HG03159 (cell line): ENCODE data around the gene SLC25A23.
A peak's percentile ranks its signal among the peaks of the same experiment; 100 is the strongest.

Experiments
- ATAC-seq: cut with Tn5 transposase; IDR thresholded peaks from one replicate; pipeline ENCODE4 v1.9.1; 2021; ENCODE audit warnings: mild to moderate bottlenecking, moderate library complexity; ENCODE audit not compliant: unreplicated experiment

The SLC25A23 gene

DNA sequence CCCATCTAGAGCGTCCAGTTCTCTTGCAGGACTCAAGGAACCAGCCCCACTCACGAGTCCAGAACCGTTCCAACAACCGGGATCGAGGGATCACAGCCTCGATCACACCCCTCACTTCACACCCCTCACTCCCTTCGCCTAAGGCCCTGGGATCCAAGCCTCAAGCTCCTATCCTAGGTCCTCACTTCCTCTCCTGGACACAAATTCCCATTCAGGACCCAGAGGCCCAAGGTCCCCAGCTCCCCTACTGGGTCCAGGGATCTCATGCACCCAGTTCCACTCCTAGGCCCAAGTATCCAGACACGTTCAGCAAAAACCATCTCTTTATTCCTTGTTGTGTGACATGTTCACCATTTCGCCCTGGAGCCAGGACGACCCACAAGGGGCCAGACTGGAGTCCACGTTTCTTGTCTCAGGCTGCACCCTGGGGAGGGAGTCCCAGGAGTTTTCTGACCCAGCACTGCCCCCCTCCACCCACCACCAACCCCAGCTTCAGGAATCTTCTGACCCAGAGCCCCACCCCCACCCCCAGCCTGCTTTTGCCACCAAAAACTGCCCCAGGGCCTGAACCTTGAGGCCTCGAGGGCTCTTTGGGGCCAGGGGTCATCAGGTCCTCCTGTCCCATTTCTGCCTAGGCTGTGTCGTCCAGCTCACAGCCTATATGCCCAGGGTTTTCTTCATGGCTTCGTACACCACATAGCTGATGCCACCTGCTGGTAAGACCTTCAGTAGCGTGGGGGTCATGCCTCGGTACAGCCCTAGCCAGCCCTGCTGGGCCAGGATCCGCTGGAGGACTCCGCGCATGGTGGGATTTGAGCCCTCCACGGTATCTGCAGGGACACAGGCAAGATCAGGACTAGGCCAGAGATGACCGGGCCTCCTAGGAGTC lies 33.6 kb downstream of the SLC25A23 start:
- ATAC-seq = no peak

DNA sequence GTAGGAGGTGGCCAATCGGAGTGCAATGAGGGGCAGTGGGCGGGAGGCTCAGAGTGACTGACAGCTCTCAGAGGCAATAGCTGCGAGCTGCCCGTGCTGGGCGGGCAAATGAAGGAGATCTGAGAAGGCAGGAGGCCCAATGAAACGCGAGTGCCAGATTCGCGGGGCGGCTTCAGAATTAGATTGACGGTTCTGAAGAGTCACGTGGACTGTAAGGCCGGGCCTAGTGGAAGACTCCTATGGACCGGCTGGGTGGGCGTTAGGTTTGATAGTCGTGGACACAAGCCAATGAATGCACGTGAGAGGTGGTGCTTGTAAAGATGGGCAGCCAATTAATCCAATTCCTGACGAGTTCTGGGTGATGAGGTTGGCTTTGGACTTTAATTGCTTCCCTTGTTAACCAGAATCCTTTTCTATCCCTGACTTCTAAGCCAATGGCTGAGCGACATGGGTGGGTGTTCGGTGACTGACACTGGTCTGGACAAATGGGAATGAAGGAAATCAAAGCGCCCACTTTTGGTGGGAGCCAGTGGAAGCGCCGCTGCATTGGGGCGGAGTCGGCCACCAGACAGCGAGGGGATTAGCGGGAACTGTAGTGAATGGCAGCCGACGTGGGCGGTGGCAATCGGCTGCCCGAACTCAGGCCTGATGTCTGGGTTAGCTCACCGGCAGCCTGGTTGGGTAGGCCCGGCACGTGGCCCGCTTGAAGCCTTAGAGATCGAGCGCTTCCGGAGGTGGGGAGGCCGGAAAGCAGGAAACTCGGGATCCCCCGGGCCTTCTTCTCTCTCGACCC lies 34.5 kb downstream of the SLC25A23 start:
- peak; percentile 89 for ATAC-seq

DNA sequence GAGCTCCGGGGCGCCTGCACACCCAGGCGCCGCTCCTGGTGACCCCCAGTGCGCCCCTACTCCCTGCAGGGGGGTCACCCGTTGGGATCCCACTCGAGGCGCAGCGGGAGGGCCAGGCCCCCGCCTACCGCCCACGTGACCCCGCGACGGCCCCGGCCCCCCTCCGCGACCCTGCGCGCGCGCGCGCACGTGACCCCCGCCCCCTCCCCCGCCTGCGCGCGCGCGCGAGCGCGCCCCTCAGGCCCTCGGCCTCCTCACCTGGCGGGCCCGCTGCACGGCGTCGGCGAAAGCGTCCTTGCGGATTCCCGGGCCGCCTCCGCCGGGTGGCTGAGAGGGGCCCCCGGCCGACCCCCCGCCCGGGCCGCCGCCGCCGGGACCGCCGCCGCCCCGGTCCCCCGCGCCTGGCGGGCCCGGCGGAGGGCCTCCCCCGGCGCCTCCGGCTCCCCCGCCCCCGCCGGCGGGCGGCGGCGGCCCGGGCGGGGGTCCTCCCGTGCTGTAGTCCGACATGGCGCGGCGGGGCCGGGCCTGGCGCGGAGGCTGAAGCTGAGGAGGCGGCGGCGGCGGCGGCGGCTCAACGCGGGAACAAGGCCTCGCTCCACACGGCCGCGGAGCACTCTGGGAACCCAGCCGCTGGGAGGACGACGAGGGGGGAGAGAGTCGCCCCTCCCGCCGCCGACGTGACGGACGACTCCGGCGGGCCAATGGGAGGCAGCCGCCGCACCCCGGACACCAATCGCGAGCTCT lies 35.2 kb downstream of the SLC25A23 start, which contains the start of gene KHSRP:
Gene KHSRP, minus strand, starts transcription at position 617 of the 744 bp plus-strand sequence. Its CDS starts 110 bp downstream, at position 507.
- ATAC-seq = no peak

DNA sequence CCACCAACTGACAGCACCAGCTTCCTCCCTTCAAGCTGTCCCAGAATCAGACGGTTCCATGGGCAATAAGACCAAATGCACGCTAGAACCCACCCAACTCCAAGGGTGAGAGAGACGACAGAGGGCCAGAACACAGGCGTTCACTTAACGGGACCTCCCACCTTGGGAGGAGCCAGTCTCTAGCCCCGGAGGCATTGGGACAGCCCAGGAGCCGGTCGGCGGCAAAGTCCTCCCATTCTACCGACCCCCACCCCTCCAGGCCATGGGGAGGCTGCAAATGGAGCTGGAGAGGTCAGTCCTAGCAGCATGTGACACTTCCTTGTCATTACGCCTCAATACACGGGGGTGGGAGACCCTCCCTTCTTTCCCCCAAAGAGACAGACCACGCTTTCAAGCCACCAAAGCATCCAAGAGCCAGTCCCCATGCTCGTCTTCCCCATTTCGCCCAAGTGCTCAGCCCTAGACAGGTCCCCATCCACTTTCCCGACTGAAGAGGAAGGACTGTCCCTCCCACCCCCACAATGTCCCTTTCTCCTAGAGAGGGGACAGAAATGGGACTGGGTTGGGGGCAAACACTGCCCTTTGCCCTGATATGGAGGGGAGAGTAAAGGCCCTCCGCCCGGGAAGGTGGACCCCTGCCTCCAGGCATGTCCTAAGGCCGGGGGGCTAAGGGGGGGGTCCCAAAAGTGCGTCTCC lies 35.9 kb downstream of the SLC25A23 start:
- ATAC-seq = no peak

DNA sequence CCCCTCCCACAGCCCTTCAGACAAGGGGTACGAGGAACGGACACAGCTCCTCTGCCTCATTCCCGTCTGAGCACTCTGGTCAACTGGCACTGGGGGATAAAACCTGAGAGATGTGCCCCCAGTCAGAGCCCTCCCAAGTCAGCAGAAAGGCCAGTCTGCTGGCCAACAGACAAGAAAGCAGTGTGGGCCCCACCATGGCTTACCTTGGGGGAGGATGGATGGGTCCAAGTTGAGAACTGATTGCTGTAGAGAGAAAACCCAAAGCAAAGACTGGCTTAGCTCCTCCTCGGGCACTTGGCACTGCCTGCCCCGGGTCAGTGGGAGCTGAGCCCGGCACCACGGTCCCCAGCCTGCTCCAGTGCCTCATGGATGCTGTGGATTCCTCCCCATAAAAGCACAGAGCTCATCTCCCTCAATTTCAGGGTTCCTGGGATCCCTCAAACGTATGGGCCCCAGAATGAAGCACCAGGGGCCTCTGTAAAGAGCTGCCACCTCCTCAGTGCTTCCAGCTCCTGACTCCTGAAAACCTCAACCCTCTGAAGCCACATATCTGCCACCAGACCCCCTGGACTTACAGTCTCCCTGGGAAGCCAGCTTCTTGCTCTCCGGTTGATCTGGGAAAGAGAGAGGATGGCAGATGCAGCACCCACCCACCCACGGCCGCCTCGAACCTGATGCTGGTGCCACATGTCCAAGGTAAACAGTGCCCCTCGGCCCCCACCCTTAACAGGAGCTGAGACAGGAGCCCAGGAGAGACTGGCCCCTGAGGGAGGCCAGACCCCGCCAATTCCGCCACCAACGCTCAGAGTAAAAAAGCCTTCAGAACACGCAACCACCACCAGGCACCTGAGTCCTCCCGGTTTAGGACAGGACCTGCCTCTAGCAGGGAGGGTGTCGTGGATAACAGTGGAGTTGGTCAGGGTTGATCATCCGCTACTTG lies 38.2 kb downstream of the SLC25A23 start:
- ATAC-seq = no peak

DNA sequence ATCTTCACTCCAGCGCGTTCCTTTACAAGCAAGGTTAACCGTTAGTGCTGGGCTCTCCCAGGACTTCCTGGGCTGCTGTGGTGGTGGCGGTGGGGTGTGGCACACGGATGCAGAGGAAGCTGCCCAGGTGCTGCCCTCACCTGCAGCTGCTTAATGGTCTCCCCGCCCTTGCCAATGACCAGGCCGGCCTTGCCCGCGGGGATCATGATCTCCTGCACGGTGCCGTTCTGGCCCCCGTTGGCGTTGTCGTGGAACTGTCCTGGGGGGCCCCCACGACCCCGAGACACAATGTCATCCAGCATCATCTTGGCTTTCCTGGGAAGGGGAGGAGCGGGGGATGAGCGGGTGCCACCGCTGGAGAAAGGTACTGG lies 41.0 kb downstream of the SLC25A23 start:
- ATAC-seq = no peak

DNA sequence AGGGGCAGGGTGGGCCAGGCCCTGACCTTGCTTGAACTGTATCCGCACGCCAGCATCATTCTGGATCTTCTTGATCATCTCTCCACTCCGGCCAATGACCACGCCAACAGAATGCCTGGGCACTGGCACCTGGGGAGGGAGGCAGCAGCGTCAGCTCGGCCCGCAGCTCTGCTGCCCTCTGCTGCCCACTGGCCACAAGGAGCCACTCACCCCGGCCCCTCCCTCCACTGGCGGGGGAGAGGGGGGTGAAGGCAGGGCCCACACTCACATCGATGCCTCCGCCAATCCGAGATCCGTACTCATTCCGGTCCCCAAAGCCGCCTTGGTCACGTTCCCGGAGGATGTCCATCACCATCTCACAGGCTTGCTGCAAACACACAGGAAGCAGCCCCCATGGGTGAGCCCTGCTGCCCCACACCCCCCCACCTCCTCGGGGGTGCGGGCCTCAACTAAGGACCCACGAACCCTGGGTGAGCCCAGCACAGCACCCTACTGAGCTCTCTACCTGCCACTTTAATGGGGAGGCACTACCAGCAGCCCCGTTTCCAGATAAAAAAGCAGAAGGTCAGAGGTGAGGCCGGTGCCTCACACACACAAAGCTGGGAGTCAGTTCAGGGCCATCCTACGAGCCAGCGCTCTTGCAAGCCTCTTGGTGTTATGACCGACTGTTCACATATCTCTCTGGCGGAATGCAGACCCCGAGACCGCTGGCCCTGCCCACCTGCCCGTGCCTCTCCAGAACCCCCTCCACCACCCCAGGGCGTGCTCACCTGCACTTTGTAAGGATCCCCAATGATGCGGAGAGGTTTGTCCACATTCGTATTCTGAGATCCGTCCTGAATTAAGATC lies 41.7 kb downstream of the SLC25A23 start:
- ATAC-seq = no peak

DNA sequence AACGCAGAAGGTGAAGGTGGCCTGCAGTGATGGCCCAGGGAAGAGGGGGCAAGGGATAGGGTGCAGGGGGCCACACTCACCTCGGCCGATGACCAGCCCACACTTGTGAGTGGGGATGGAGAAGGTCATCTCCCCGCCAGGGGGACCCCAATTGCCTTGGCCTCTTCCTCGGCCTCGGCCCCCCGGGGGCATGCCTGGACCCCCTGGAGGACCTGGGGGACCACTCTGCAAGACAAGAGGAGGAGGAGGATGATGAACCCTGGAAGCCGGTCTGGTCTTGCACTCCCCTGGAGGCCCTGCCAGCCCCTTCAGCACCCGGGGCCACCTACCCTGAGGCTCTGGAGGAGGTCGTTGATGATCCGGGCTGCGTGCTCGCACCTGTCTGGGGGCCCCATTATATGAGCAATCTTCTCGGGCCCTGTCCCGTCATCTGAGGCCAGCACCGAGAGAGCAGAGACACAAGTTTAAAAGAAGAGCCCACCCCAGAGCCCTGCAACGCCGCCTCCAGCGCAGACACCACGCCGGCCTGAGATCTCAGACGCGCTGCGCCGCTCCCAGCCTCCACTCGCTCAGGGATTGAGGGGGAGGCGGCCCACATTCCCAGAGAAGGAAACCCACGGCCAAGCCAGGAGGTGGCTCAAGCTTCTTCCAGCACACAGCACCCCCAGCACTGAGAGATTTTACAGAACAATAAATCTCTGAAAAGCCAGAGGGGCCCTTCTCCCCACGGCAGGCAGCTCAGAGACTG lies 42.8 kb downstream of the SLC25A23 start:
- ATAC-seq = no peak

DNA sequence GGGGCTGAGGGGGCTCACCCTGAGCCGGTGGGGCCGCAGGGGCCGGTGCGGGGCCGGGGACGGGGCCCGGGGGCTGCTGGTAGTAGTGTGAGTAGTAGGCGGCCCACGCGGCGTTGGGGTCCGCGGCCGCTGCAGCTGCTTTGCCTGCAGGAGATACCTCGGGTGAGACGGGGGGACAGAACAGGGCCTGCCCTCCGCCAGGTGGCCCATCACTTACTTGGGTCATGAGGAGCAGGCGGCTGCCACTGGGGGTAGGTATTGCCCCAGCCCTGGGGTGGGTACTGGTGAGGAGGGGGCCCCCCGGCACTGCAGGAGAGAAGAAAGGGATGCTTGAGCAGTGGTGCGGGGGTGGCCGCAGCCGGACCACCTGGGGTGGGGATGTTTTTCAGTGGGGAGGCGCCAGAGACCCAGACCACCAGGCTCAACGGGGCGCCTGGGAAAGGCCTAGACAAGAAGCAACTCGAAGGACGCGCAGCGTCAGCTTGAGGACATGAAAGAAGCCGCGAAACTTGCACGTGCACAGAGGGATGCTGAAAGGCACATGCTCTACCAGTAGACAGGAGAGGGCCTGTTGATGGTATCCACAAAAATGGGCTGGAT lies 43.9 kb downstream of the SLC25A23 start:
- no peak for ATAC-seq

DNA sequence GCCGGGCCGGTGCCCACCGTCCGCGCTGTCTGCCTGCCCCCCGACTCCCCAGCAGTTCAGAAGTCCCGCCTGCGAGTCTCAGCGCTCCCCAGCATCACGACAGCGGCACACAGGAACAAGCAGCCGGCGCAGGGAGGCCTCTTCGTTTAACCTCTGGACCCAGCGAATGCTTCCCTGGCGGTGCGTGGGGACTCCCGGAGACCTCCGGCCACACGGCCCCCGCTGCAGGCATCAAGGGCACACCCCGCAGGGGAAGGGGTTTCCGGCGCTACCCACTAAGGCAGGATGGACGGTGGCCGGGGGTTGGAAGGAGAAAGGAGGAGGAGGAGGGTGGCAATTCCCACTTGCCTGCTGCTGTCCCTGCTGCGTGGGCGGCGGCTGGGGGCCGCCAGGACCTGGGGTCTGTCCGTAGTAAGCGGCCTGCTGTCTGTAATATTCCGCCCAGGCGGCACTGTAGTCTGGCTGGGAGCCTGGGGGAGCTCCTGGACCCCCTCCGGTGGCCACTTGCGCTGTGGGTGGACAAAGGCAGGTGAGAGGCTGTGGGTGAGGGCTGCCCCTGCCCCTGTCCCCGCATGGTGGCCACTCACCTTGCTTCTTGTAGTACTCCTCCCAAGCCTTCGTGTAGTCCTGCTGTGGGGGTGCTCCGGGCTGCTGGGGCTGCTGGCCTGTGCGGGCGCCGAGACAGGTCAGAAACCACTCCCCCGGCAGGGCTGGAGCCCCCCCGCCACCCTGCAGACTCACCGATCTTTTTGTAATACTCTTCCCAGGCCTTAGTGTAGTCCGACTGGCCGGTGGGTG lies 44.6 kb downstream of the SLC25A23 start:
- no peak for ATAC-seq

DNA sequence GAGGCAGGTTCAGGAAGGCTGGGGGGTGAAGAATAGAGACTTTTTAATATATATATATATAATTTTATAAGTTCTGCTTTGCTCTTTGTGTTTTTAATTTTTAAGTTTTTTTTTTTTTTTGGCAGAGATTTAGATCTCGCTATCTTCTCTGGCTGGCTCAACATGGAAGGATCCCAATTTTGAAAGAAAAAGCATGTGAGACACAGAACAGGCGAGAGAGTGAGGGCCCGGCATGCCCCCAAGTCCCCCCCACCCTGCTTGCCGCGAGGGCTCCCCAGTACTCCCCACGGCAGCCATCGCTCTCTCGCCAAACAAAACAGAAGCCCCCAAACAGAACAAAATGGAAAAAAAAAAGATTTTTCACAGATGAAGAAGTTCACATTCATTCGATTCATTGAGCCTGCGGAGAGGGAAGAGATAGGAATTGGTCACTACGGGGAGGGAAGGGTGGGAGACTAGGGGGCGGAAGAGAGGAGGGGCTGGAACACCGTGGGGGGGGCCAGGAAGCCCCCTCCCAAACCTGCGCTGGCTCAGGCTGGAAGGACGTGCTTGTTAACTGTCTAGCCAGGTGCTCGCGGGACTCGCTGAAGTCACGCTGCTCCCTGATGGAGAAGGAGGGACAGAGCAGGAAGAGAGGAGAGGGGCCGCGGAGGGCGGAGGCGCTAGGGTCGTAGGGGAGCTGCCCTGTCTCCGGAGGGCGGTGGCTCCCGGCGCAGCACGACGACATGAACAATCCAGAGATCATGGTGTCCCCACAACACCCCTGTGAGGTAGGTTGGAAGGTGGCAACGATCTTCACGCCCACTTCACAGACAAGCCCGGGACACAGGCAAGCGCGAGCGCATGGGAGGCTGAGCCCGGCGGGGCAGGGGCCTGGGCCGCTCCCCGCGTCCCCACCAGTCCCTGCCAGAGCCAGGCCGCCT lies 45.6 kb downstream of the SLC25A23 start:
- ATAC-seq = no peak

DNA sequence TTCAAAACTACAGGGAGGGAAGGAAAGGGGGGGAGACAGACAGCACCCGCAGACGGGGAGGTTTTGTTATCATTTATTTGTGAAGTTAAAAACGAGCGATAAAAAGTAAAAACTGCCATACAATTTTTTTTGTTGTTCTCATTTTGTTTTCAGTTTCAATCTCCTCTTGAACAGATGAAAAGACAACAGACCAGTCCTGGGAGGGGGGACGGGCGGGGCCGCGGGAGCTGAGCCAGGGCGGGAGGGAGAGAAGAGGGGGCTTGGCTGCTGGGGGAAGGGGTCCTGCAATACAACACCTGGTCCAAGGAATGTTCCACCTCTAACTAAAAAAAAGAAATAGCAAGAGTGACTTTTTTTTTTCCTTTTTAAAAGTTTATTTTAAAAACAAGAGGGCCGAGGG lies 46.3 kb downstream of the SLC25A23 start:
- ATAC-seq = no peak

DNA sequence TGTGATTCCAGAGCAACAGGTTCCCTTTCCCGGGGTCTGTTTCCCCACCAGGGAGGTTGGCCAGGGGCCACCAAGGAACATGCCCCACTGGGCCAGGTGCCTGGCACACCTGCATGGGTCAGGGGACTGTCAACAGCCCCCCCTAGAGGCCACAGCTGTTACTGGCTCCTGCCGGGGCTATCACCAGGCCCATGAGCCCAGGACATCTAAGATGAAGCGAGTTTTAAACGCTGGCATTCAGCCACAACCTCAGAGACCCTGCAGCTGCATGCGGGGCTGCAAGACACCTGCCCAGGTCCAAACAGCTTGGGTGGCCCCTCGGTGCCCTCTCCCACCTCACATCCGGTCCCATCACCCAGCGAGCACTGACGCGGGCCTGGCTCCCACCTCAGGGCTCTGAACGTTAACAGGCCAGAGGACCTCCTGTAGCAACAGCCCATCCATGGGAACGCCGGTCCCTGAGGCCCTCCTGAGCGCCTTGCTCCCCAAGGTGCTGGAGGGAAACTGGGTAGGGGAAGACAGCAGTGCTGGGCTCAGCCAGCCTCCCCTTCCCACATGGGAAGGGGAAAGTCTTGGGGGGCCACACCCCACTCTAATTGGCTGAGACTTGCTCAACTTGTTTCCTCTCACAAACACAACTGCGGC lies 47.0 kb downstream of the SLC25A23 start:
- no peak for ATAC-seq

DNA sequence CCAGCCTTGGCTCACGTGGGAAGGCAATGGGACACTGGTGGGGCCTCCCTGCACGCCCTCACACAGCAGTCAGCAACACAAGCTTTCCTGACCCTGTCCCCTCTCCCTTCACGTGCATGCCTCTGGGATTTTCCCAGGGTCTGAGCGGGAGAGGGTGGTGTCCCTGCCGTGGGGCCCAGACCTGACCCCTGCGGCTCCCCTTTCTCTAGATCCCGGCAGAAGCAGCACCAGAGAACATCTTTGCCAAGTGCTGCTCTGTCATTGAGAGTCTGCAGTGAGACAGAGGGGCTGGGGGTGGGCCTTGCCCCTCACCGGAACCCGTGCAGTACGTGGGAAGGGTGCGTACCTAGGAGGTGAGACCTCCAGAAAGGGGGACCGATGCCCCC lies 47.5 kb downstream of the SLC25A23 start:
- ATAC-seq = no peak

DNA sequence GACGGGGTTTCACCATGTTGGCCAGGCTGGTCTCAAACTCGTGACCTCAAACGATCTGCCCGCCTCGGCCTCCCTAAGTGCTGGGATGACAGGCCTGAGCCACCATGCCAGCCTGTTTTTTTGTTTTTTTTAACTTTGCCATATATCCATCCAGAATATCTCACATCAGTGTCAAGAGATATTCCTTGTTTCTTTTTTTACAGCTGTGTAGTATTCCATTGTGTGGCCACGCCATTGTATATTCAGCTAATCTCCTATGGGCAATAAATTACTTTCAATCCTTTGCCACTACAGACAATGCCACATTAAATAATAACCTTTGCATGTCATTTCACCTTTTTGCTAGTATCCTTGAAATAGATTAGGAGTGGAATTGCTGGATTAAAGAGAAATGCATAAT lies 50.2 kb downstream of the SLC25A23 start:
- no peak for ATAC-seq
